ENCODE data around the gene ALG3.

DNA sequence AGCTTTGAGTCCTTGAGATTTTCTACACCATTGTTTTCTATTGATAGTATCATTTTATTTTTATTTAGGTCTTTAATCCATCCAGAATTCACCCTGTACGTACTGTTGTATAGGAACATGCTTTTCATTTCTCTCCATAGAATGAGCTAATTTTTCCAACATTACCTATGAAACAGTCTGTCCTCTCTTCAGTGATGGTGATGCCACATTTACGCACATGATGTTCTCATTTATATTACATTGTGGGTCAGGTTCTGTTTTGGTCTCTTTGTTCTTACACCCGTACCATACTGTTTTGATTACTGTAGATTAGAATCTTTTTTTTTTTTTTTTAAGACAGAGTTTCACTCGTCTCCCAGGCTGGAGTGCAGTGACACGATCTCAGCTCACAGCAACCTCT, 37.0 kb downstream of the ALG3 start:
- TF ChIP-seq POLR2A (IDR thresholded peaks at IDR 0.05; ENCODE audit: low read length): no peak
- TF ChIP-seq GATA1 (IDR thresholded peaks at IDR 0.05; ENCODE audit: low read depth, low read length): no peak
